ENCODE results near the gene ABCC6.
"Not testable (repeated sequence)": the region's sequence is repeated elsewhere in the genome, so short reads cannot be mapped to it uniquely, and the experiment has no call there.

Gene ABCC6

DNA sequence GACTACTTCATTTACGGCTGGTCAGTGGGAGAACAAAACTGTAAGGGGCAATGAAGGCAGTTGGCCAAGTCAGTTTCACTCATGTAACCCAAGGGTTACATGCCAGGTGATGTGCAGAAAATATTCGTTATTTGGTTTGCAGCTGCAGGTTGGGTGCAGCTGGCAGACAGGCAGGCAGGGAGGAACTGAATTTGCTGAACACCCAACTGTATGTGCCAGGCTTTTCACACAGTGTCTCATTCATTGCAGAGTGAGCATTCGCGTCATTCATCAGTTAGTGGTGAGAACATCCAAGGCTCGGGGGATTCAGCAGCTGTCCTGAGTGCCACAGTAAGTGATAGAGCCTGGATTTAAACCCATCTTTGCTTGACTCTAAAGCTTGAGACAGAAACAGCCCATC, 59.7 kb downstream of the ABCC6 start:
- no peak overlapping the region for H3K9ac ChIP-seq (ENCODE audit: low read length)
- no peaks in the 10 kb centered on the region for H3K9me3 ChIP-seq (ENCODE audit: control insufficient read depth, low read length)
- no peaks in the 10 kb centered on the region for H3K36me3 ChIP-seq (ENCODE audit: control insufficient read depth, insufficient read depth, low read length)
- H3K4me3 ChIP-seq (ENCODE audit: low read length) = no peak overlapping the region
- no peaks in the 10 kb centered on the region for H3K4me1 ChIP-seq (ENCODE audit: control insufficient read depth, insufficient read depth, low read length)
- no peaks in the 10 kb centered on the region for H3K27me3 ChIP-seq (ENCODE audit: control insufficient read depth, insufficient read depth, low read length)

DNA sequence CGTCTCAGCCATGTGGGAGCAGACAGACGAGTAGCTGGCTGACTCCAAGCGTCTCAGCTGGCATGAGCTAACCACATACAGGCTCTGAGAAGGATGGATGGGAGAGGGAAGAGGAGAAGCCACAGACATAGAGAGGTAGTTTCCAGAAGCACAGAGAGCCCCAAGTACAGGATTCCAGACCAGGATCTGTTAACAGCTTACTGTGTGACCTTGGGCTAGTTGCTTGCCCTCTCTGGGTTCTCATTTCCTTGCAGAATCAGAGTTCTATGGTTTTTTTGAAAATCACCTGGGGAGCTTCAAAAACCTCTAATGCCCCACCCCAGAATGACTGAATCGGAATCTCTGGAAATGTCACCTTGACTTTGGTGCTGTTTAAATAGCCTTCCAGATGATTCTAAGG, 60.2 kb downstream of the ABCC6 start:
- H3K9ac ChIP-seq (ENCODE audit: low read length) = no peak overlapping the region

GRCh38 chr16:16162591-16162990, 60.7 kb downstream of the ABCC6 start:
- Histone ChIP-seq H3K36me3 (ENCODE audit: control insufficient read depth, insufficient read depth, low read length) (no peaks in the 10 kb centered on the region), H3K4me3 (ENCODE audit: low read length) (no peak overlapping the region), H3K27me3 (ENCODE audit: control insufficient read depth, insufficient read depth, low read length) (no peaks in the 10 kb centered on the region), H3K4me1 (ENCODE audit: control insufficient read depth, insufficient read depth, low read length) (no peaks in the 10 kb centered on the region), H3K9me3 (ENCODE audit: control insufficient read depth, low read length) (no peaks in the 10 kb centered on the region), H3K9ac (ENCODE audit: low read length) (no peak overlapping the region)

More for the DNA sequence above, 60.2 kb downstream of the ABCC6 start:
- H3K27me3 ChIP-seq (ENCODE audit: control insufficient read depth, insufficient read depth, low read length) = no peaks in the 10 kb centered on the region
- no peaks in the 10 kb centered on the region for H3K36me3 ChIP-seq (ENCODE audit: control insufficient read depth, insufficient read depth, low read length)
- no peaks in the 10 kb centered on the region for H3K4me1 ChIP-seq (ENCODE audit: control insufficient read depth, insufficient read depth, low read length)
- H3K4me3 ChIP-seq (ENCODE audit: low read length) = no peak overlapping the region
- no peaks in the 10 kb centered on the region for H3K9me3 ChIP-seq (ENCODE audit: control insufficient read depth, low read length)

GRCh38 chr16:16161840-16162239, 61.5 kb downstream of the ABCC6 start:
- H3K4me3 ChIP-seq (ENCODE audit: low read length); H3K36me3 ChIP-seq (ENCODE audit: control insufficient read depth, insufficient read depth, low read length); H3K9ac ChIP-seq (ENCODE audit: low read length); H3K4me1 ChIP-seq (ENCODE audit: control insufficient read depth, insufficient read depth, low read length); H3K27me3 ChIP-seq (ENCODE audit: control insufficient read depth, insufficient read depth, low read length); H3K9me3 ChIP-seq (ENCODE audit: control insufficient read depth, low read length): not testable (repeated sequence)

DNA sequence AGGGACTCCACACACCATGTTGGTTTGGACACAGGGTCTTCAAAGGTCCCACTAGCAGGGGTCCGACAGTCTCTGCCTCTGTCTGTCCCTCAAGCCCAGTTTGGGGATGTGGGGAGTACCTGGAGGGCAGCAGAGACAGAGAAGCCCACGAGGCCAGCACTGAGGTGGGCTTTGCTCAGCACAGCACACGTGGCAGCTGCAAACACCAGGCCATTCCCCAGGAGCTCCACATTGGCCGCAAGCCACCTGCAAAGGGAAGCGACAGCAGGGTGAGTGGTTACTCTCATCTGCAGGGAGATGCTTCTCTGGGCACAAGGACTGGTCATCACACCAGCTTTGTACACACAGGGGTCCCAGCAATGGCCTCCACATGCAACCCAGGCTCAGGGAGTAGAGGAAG, 62.0 kb downstream of the ABCC6 start:
- Histone ChIP-seq H3K9ac (ENCODE audit: low read length) (no peak overlapping the region), H3K9me3 (ENCODE audit: control insufficient read depth, low read length) (no peaks in the 10 kb centered on the region), H3K36me3 (ENCODE audit: control insufficient read depth, insufficient read depth, low read length) (no peaks in the 10 kb centered on the region), H3K4me1 (ENCODE audit: control insufficient read depth, insufficient read depth, low read length) (no peaks in the 10 kb centered on the region), H3K4me3 (ENCODE audit: low read length) (no peak overlapping the region), H3K27me3 (ENCODE audit: control insufficient read depth, insufficient read depth, low read length) (no peaks in the 10 kb centered on the region)

GRCh38 chr16:16159662-16160061, 63.6 kb downstream of the ABCC6 start:
- Histone ChIP-seq H3K9me3 (ENCODE audit: control insufficient read depth, low read length) (no peaks in the 10 kb centered on the region), H3K27me3 (ENCODE audit: control insufficient read depth, insufficient read depth, low read length) (no peaks in the 10 kb centered on the region), H3K9ac (ENCODE audit: low read length) (no peak overlapping the region), H3K36me3 (ENCODE audit: control insufficient read depth, insufficient read depth, low read length) (no peaks in the 10 kb centered on the region), H3K4me3 (ENCODE audit: low read length) (no peak overlapping the region), H3K4me1 (ENCODE audit: control insufficient read depth, insufficient read depth, low read length) (no peaks in the 10 kb centered on the region)

DNA sequence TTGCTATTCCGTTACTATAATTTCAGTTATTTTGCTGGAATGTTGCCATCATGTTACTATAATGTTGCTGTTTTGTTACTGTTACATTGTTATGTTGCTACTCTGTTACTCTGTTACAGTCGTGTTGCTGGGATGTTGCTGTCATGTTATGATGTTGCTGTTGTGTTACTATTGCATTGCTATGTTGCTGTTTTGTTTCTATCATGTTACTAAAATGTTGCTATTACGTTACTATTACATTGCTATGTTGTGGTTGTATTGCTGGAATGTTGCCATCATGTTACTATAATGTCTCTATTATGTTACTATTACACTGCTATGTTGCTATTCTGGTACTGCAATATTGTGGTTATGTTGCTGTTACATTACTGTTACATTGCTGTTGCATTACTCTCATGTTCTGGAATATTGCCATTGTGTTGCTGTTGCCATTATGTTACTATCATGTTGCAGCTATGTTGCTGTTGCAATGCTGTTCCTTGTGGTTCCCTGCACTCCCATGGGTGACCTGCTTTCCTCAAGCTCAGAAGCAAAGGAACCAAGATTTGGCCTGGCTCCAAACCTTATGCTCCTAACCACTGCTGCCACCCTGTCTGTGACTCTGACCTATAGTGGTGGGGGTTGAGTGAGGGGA, 64.4 kb downstream of the ABCC6 start:
- H3K9me3 ChIP-seq (ENCODE audit: control insufficient read depth, low read length) = no peaks in the 10 kb centered on the region
- no peak overlapping the region for H3K4me3 ChIP-seq (ENCODE audit: low read length)
- H3K4me1 ChIP-seq (ENCODE audit: control insufficient read depth, insufficient read depth, low read length) = no peaks in the 10 kb centered on the region
- no peak overlapping the region for H3K9ac ChIP-seq (ENCODE audit: low read length)
- H3K36me3 ChIP-seq (ENCODE audit: control insufficient read depth, insufficient read depth, low read length) = no peaks in the 10 kb centered on the region
- no peaks in the 10 kb centered on the region for H3K27me3 ChIP-seq (ENCODE audit: control insufficient read depth, insufficient read depth, low read length)

- H3K4me1 ChIP-seq (ENCODE audit: control insufficient read depth, insufficient read depth, low read length) = no peaks in the 10 kb centered on the region
- no peak overlapping the region for H3K9ac ChIP-seq (ENCODE audit: low read length)
- H3K27me3 ChIP-seq (ENCODE audit: control insufficient read depth, insufficient read depth, low read length) = no peaks in the 10 kb centered on the region
- no peaks in the 10 kb centered on the region for H3K9me3 ChIP-seq (ENCODE audit: control insufficient read depth, low read length)
- no peaks in the 10 kb centered on the region for H3K36me3 ChIP-seq (ENCODE audit: control insufficient read depth, insufficient read depth, low read length)
- no peak overlapping the region for H3K4me3 ChIP-seq (ENCODE audit: low read length)
Measured at GRCh38 chr16:16158082-16158658, 65.1 kb downstream of the ABCC6 start.

- H3K9me3 ChIP-seq (ENCODE audit: control insufficient read depth, low read length) = no peaks in the 10 kb centered on the region
- no peaks in the 10 kb centered on the region for H3K27me3 ChIP-seq (ENCODE audit: control insufficient read depth, insufficient read depth, low read length)
- no peaks in the 10 kb centered on the region for H3K36me3 ChIP-seq (ENCODE audit: control insufficient read depth, insufficient read depth, low read length)
- no peak overlapping the region for H3K9ac ChIP-seq (ENCODE audit: low read length)
- no peak overlapping the region for H3K4me3 ChIP-seq (ENCODE audit: low read length)
- H3K4me1 ChIP-seq (ENCODE audit: control insufficient read depth, insufficient read depth, low read length) = no peaks in the 10 kb centered on the region
Measured at GRCh38 chr16:16157166-16157565, 66.1 kb downstream of the ABCC6 start.

GRCh38 chr16:16155234-16155633, 68.1 kb downstream of the ABCC6 start:
- Histone ChIP-seq H3K27me3 (ENCODE audit: control insufficient read depth, insufficient read depth, low read length) (no peaks in the 10 kb centered on the region), H3K9ac (ENCODE audit: low read length) (no peak overlapping the region), H3K9me3 (ENCODE audit: control insufficient read depth, low read length) (no peaks in the 10 kb centered on the region), H3K36me3 (ENCODE audit: control insufficient read depth, insufficient read depth, low read length) (no peaks in the 10 kb centered on the region), H3K4me1 (ENCODE audit: control insufficient read depth, insufficient read depth, low read length) (no peaks in the 10 kb centered on the region), H3K4me3 (ENCODE audit: low read length) (no peak overlapping the region)

- no peaks in the 10 kb centered on the region for H3K27me3 ChIP-seq (ENCODE audit: control insufficient read depth, insufficient read depth, low read length)
- no peak overlapping the region for H3K4me3 ChIP-seq (ENCODE audit: low read length)
- no peaks in the 10 kb centered on the region for H3K9me3 ChIP-seq (ENCODE audit: control insufficient read depth, low read length)
- H3K4me1 ChIP-seq (ENCODE audit: control insufficient read depth, insufficient read depth, low read length) = no peaks in the 10 kb centered on the region
- no peaks in the 10 kb centered on the region for H3K36me3 ChIP-seq (ENCODE audit: control insufficient read depth, insufficient read depth, low read length)
- no peak overlapping the region for H3K9ac ChIP-seq (ENCODE audit: low read length)
Measured at GRCh38 chr16:16154281-16154951, 68.9 kb downstream of the ABCC6 start.

DNA sequence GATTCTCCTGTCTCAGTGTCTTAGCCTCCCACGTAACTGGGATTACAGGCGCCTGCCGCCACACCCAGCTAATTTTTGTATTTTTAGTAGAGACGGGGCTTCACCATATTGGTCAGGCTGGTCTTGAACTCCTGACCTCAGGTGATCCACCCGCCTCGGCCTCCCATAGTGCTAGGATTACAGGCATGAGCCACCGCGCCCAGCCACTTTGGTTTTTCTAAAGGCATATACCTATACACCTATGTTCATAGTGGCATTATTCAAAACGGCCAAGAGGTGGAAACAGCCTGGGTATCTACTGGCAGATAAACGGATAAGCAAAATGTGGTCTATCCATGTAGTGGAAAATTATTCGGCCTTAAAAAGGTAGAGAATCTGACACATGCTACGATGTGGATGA, 70.3 kb downstream of the ABCC6 start:
- H3K4me3 ChIP-seq (ENCODE audit: low read length); H3K27me3 ChIP-seq (ENCODE audit: control insufficient read depth, insufficient read depth, low read length); H3K9me3 ChIP-seq (ENCODE audit: control insufficient read depth, low read length); H3K36me3 ChIP-seq (ENCODE audit: control insufficient read depth, insufficient read depth, low read length); H3K4me1 ChIP-seq (ENCODE audit: control insufficient read depth, insufficient read depth, low read length); H3K9ac ChIP-seq (ENCODE audit: low read length): not testable (repeated sequence)
